Loucy (cell line): Measurements from ENCODE around the gene MAP7.
"Not testable (repeated sequence)": the region's sequence is repeated elsewhere in the genome, so short reads cannot be mapped to it uniquely, and the experiment has no call there.

Experiments used
- H2AFZ ChIP-seq: fragments of 200-600 bp; sonication (generic); 2 replicates; pipeline ENCODE4 v1.6.0; 2016; ENCODE audit warnings: antibody characterized with exemption, mild to moderate bottlenecking, low read length, moderate library complexity
- H3F3A ChIP-seq: fragments of 200-600 bp; 2 replicates; pipeline ENCODE4 v1.6.0; 2016; ENCODE audit warnings: antibody characterized with exemption, low read depth, mild to moderate bottlenecking
- H3K27me3 ChIP-seq: fragments of 200-600 bp; sonication (generic); 2 replicates; pipeline ENCODE4 v1.6.1; 2014; ENCODE audit warnings: low read length, mild to moderate bottlenecking; ENCODE audit not compliant: insufficient read depth, poor library complexity, severe bottlenecking
- H3K36me3 ChIP-seq: fragments of 200-600 bp; sonication (generic); 2 replicates; pipeline ENCODE4 v1.6.1; 2016; ENCODE audit warnings: low read length; ENCODE audit not compliant: insufficient read depth
- H3K4me1 ChIP-seq: fragments of 200-600 bp; sonication (generic); 2 replicates; pipeline ENCODE4 v1.5.1; 2014; ENCODE audit warnings: low read length, mild to moderate bottlenecking; ENCODE audit not compliant: insufficient read depth, poor library complexity, severe bottlenecking
- H3K4me2 ChIP-seq: fragments of 200-600 bp; sonication (generic); 2 replicates; pipeline ENCODE4 v1.6.0; 2014; ENCODE audit warnings: antibody characterized with exemption, low read length, low read depth, mild to moderate bottlenecking; ENCODE audit not compliant: poor library complexity, severe bottlenecking
- H3K4me3 ChIP-seq: fragments of 200-600 bp; sonication (generic); 2 replicates; pipeline ENCODE4 v1.5.1; 2014; ENCODE audit warnings: low read length, mild to moderate bottlenecking, mixed read lengths; ENCODE audit not compliant: poor library complexity, severe bottlenecking
- H3K79me2 ChIP-seq: fragments of 200-600 bp; sonication (generic); 2 replicates; pipeline ENCODE4 v1.6.1; 2014; ENCODE audit warnings: low read length; ENCODE audit not compliant: insufficient read depth
- H3K9ac ChIP-seq: fragments of 200-600 bp; sonication (generic); 2 replicates; pipeline ENCODE4 v1.6.0; 2014; ENCODE audit warnings: mild to moderate bottlenecking, low read depth, low read length, moderate library complexity; ENCODE audit not compliant: poor library complexity, severe bottlenecking
- H3K9me2 ChIP-seq: fragments of 200-600 bp; sonication (generic); replicated peaks from 2 replicates; pipeline ENCODE4 v1.6.1; 2016; ENCODE audit warnings: low read depth, low read length, mixed read lengths
- H3K9me3 ChIP-seq: fragments of 200-600 bp; sonication (generic); 2 replicates; pipeline ENCODE4 v1.6.1; 2014; ENCODE audit warnings: mild to moderate bottlenecking, antibody characterized with exemption, low read length, low read depth; ENCODE audit not compliant: insufficient read depth
- H4K20me1 ChIP-seq: fragments of 200-600 bp; sonication (generic); 2 replicates; pipeline ENCODE4 v1.6.0; 2014; ENCODE audit warnings: antibody characterized with exemption, low read length, mild to moderate bottlenecking; ENCODE audit not compliant: insufficient read depth, poor library complexity, severe bottlenecking
- EZH2phosphoT487 ChIP-seq: fragments of 200-600 bp; IDR thresholded peaks from 2 replicates; pipeline ENCODE4 v1.6.1; 2018; ENCODE audit warnings: antibody characterized with exemption, mild to moderate bottlenecking, moderate library complexity, borderline replicate concordance
- TF ChIP-seq, protein P1 (sequence below): fragments of 200-600 bp; sonication (generic); conservative IDR thresholded peaks from 2 replicates; pipeline ENCODE4 v1.5.1; 2014; ENCODE audit warnings: mild to moderate bottlenecking, antibody characterized with exemption, low read length

Gene MAP7

DNA sequence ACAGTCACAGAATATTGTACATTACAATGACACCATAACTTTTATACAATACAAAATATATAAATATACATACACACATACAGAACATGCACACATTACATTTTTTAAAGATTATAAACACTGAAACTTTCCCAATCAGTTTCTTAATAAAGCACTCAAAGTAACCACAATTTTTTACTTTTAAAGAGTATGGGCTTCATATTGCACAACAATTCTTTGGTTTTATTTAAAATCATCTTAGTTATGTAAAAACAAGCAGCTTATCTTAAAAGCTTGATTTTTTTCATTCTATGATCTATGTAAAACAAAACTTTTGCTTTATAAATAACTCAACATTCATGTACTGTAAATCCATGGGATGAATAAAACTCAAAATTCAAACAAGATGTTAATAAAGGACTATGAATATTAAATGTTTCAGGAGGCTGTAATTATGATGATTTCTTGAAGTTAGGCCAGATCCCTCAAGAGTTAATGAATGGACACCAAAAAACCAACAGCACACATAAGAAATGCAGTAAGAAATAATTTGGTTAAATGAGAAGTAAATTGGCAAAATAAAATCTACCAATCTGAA, 167.5 kb downstream of the MAP7 start:
- Histone ChIP-seq H2AFZ (no peak overlapping the region), H3K9ac (no peak overlapping the region), H3K4me2 (no peak overlapping the region), H3K4me1 (no peaks in the 10 kb centered on the region), H3K9me2 (no peaks in the 10 kb centered on the region), H3K79me2 (no peaks in the 10 kb centered on the region), H4K20me1 (no peaks in the 10 kb centered on the region), H3F3A (no peaks in the 10 kb centered on the region), H3K9me3 (no peaks in the 10 kb centered on the region), H3K36me3 (no peaks in the 10 kb centered on the region), H3K4me3 (no peak overlapping the region), H3K27me3 (no peaks in the 10 kb centered on the region)
- TF ChIP-seq, protein P1, sequence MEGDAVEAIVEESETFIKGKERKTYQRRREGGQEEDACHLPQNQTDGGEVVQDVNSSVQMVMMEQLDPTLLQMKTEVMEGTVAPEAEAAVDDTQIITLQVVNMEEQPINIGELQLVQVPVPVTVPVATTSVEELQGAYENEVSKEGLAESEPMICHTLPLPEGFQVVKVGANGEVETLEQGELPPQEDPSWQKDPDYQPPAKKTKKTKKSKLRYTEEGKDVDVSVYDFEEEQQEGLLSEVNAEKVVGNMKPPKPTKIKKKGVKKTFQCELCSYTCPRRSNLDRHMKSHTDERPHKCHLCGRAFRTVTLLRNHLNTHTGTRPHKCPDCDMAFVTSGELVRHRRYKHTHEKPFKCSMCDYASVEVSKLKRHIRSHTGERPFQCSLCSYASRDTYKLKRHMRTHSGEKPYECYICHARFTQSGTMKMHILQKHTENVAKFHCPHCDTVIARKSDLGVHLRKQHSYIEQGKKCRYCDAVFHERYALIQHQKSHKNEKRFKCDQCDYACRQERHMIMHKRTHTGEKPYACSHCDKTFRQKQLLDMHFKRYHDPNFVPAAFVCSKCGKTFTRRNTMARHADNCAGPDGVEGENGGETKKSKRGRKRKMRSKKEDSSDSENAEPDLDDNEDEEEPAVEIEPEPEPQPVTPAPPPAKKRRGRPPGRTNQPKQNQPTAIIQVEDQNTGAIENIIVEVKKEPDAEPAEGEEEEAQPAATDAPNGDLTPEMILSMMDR = no peak
- no peak for TF ChIP-seq EZH2phosphoT487

GRCh38 chr6:136378888-136379287, 171.3 kb downstream of the MAP7 start:
- H3K36me3 ChIP-seq = no peaks in the 10 kb centered on the region
- H3K79me2 ChIP-seq = no peaks in the 10 kb centered on the region
- no peaks in the 10 kb centered on the region for H3K9me2 ChIP-seq
- H3K9me3 ChIP-seq = no peaks in the 10 kb centered on the region
- no peak overlapping the region for H3K4me2 ChIP-seq
- H3K9ac ChIP-seq = no peak overlapping the region
- H4K20me1 ChIP-seq = no peaks in the 10 kb centered on the region
- H3K4me1 ChIP-seq = no peaks in the 10 kb centered on the region
- H2AFZ ChIP-seq = no peak overlapping the region
- H3K4me3 ChIP-seq = no peak overlapping the region
- H3F3A ChIP-seq = no peaks in the 10 kb centered on the region
- TF ChIP-seq, protein P1 = no peak
- TF ChIP-seq EZH2phosphoT487 = no peak
- H3K27me3 ChIP-seq = no peaks in the 10 kb centered on the region

DNA sequence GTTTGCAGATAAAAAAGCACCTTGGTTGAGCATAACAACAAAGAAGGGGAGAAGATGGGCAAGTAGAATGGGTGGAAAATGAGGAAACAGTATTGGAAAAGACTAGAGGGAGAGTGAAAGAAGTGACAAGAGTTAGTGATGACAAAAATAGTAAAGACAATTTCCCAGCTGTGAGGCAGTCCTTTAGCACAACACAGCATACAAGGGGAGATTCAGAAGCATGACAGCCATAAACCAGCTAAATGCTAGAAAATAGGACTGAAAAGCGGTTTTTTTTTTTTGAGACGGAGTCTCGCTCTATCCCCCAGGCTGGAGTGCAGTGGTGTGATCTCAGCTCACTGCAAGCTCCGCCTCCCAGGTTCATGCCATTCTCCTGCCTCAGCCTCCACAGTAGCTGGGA, 174.4 kb downstream of the MAP7 start:
- not testable (repeated sequence) for H2AFZ ChIP-seq, H3K9me2 ChIP-seq, H3K27me3 ChIP-seq, H3K4me3 ChIP-seq, H3K4me1 ChIP-seq, H3K9ac ChIP-seq, H3K4me2 ChIP-seq, H3K79me2 ChIP-seq, H3F3A ChIP-seq, H3K36me3 ChIP-seq, H4K20me1 ChIP-seq, H3K9me3 ChIP-seq

- Histone ChIP-seq H3K9me3 (no peaks in the 10 kb centered on the region), H3K27me3 (no peaks in the 10 kb centered on the region), H2AFZ (no peak overlapping the region), H4K20me1 (no peaks in the 10 kb centered on the region), H3K9me2 (no peaks in the 10 kb centered on the region), H3F3A (no peaks in the 10 kb centered on the region), H3K36me3 (no peaks in the 10 kb centered on the region), H3K79me2 (no peaks in the 10 kb centered on the region), H3K9ac (no peak overlapping the region), H3K4me2 (no peak overlapping the region), H3K4me3 (no peak overlapping the region), H3K4me1 (no peaks in the 10 kb centered on the region)
- no peak for TF ChIP-seq EZH2phosphoT487
- TF ChIP-seq, protein P1 = no peak
These were observed 178.3 kb downstream of the MAP7 start for GRCh38 chr6:136371959-136372358.
